Sigmoid colon (tissue), 7 donors: ENCODE data around the gene LAMB3. TPM values are rescaled to one million over a fixed set of nuclear protein-coding genes. Genes with fewer than 3 reads are reported as not detected.

ENCODE experiments used
- DNase-seq: peaks from one replicate; pipeline ENCODE4 v3.0.0-alpha.2; 2019
- H3K27ac ChIP-seq, 4 donors: fragments of 200-600 bp; sonication (generic); one replicate each; pipeline ENCODE4 v1.5.1; 2016 to 2019; ENCODE audit warnings: mild to moderate bottlenecking in 1 of 4
- H3K27me3 ChIP-seq, 3 donors: fragments of 200-600 bp; sonication (generic); one replicate each; pipeline ENCODE4 v1.5.1; 2019; ENCODE audit warnings: mild to moderate bottlenecking in 1 of 3
- H3K36me3 ChIP-seq, 4 donors: fragments of 200-600 bp; sonication (generic); one replicate each; pipeline ENCODE4 v1.5.1; 2016 to 2019
- H3K4me1 ChIP-seq, 4 donors: fragments of 200-600 bp; sonication (generic); one replicate each; pipeline ENCODE4 v1.5.1; 2017 to 2019
- H3K4me3 ChIP-seq, 4 donors: fragments of 200-600 bp; sonication (generic); one replicate each; pipeline ENCODE4 v1.5.1; 2017 to 2019; ENCODE audit warnings: mild to moderate bottlenecking in 2 of 4, moderate library complexity in 1 of 4
- H3K9me3 ChIP-seq, 4 donors: fragments of 200-600 bp in 3 of 4; sonication (generic) in 3 of 4; one replicate each; pipeline versions ENCODE4 v1.5.1 to v1.6.1; 2013 to 2019
- EP300 ChIP-seq, 4 donors: sonication (generic); formaldehyde crosslinking; IDR thresholded peaks; one replicate each; pipeline ENCODE4 v1.6.1; 2017; ENCODE audit warnings: antibody characterized with exemption in 4 of 4
- POLR2A ChIP-seq, 2 donors: fragments of 450-650 bp; IDR thresholded peaks; one replicate each; pipeline ENCODE4 v1.6.1; 2016; ENCODE audit warnings: antibody characterized with exemption in 2 of 2, mild to moderate bottlenecking in 2 of 2, moderate library complexity in 2 of 2
- POLR2AphosphoS5 ChIP-seq, 4 donors: sonication (generic); formaldehyde crosslinking; IDR thresholded peaks; one replicate each; pipeline ENCODE4 v1.6.1; 2017; ENCODE audit warnings: antibody characterized with exemption in 4 of 4
- WGBS, 2 donors: extraction: QIAGEN DNeasy Blood & Tissue Kit; methylation state at CpG; one replicate each; pipeline ENCODE4 v1.1.7; 2013; 5-methylcytosine and 5-hydroxymethylcytosine counted together
- intact Hi-C: fragments of 100-400 bp; cut with DNase I; formaldehyde crosslinking; loops from one replicate; pipeline ENCODE4 v1.15.1; 2023
- polyA plus RNA-seq, 3 donors: library from polyadenylated mRNA; stranded (reverse); fragments of 200-250 nt; gene quantifications; one replicate each; pipeline ENCODE4 v1.2.3, GENCODE V29; 2013
- total RNA-seq, 4 donors: library from RNA; depleted of rRNA; stranded (reverse); fragments of >200 nt; gene quantifications; one replicate each; pipeline ENCODE4 v1.1.0, GENCODE V29; 2016
- TF ChIP-seq, protein P1 (sequence below), 4 experiments: fragments of 450-650 bp in 3 of 4; fragments of 200-600 bp in 1 of 4; IDR thresholded peaks; one replicate each; pipeline ENCODE4 v1.5.1; 2016 to 2019; ENCODE audit warnings: antibody characterized with exemption in 4 of 4, mild to moderate bottlenecking in 3 of 4, moderate library complexity in 2 of 4
- donor health status: healthy with polysubstance abuse.
- donor health status: Bipolar disorder and iron deficiency.
- donor health status: healthy.

Gene LAMB3
- total and polyA plus RNA-seq, 7 donors, result 0.14 to 49.4 (median 9.3) TPM; not detected in 1

DNA sequence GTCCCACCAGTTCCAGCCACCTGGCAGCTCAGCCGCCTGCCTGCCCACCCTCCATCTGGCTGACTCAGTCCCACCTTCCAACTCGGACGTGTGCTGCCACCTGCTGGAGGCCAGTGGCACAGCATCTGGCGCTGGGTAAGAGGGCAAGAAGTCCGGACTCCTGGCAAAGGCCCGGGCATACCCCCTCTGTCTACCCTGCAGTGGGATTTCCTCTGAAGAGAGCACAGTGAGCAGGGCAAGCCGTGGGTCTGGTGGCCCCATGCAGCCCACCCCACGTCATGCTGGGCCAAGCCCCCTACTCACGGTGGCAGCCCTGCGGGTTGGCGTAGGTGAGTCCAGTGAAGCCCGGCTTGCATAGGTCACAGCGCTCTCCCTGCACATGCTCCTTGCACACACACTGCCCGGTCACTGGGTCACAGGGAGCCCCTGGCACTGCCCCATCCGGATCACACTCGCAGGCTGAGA is 24.5 kb downstream of the LAMB3 start:
- H3K4me3 ChIP-seq, result no peak overlapping the region
- H3K27me3 ChIP-seq, result no peaks in the 10 kb centered on the region
- H3K4me1 ChIP-seq, result peaks cover 0 to 9% (median 5%) of the 10 kb centered on the region in 4 donors
- intact Hi-C loops, result loop anchor here (5.0 kb wide), 1 partner anchor 50 kb away; no protein-coding TSS in a partner anchor
- WGBS, 2 donors, result 43 to 46% methylated on average over 16 of the region's 16 CpGs
- H3K36me3 ChIP-seq, result no peaks in the 10 kb centered on the region
- no peaks in the 10 kb centered on the region for H3K9me3 ChIP-seq
- H3K27ac ChIP-seq, result no peak overlapping the region
- no peak for TF ChIP-seq POLR2AphosphoS5 (IDR thresholded peaks at IDR 0.05)
- TF ChIP-seq, protein P1, sequence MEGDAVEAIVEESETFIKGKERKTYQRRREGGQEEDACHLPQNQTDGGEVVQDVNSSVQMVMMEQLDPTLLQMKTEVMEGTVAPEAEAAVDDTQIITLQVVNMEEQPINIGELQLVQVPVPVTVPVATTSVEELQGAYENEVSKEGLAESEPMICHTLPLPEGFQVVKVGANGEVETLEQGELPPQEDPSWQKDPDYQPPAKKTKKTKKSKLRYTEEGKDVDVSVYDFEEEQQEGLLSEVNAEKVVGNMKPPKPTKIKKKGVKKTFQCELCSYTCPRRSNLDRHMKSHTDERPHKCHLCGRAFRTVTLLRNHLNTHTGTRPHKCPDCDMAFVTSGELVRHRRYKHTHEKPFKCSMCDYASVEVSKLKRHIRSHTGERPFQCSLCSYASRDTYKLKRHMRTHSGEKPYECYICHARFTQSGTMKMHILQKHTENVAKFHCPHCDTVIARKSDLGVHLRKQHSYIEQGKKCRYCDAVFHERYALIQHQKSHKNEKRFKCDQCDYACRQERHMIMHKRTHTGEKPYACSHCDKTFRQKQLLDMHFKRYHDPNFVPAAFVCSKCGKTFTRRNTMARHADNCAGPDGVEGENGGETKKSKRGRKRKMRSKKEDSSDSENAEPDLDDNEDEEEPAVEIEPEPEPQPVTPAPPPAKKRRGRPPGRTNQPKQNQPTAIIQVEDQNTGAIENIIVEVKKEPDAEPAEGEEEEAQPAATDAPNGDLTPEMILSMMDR (IDR thresholded peaks at IDR 0.05), result peak; percentile 68 to 91 (median 73)
- peak; percentile 79 for DNase-seq

DNA sequence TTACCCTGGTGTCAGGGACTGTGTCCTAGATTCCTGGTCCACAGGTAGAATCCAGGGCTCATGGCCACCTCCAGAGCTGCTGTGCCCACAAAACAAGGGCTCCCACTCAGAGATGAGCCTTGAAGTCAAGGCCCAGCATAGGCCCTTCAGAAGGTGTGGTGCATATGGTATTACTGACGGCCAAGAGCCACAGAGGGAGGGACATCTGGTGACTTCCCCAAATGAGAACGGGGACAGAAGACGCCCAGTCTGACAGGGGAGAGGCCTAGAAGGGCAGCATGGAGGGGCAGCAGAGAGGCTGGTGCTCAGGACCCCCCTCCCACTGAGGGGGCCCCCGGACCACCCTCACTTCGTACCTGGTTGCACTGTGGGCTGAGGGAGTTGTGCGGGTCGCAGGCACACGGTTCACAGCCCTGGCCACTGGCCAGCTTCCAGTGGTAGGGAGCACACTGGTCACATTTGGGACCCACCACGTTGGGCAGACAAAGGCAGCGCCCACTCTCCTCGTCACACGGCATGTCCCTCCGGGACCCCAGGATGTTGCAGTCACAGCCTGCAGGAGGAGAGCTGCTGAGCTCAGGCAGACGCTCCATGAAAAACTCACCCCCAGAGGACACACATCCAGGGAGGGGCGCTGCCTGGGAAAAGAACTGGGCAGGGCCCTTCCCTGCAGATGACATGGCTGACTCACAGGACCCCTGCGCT is 25.0 kb downstream of the LAMB3 start:
- DNase-seq, result no peak
- H3K9me3 ChIP-seq, result no peaks in the 10 kb centered on the region
- H3K4me3 ChIP-seq, result no peak overlapping the region
- TF ChIP-seq, protein P1 (IDR thresholded peaks at IDR 0.05), result no peak
- TF ChIP-seq POLR2AphosphoS5 (IDR thresholded peaks at IDR 0.05), result no peak
- no peak for TF ChIP-seq POLR2A (IDR thresholded peaks at IDR 0.05)
- no peak for TF ChIP-seq EP300 (IDR thresholded peaks at IDR 0.05)
- no peak overlapping the region for H3K27ac ChIP-seq
- WGBS, 2 donors, result 67 to 76% methylated on average over 16 of the region's 16 CpGs
- intact Hi-C loops, result loop anchor here (5.0 kb wide), 1 partner anchor 50 kb away; no protein-coding TSS in a partner anchor
- H3K27me3 ChIP-seq, result no peaks in the 10 kb centered on the region
- no peaks in the 10 kb centered on the region for H3K36me3 ChIP-seq
- peaks cover 0 to 9% (median 5%) of the 10 kb centered on the region in 4 donors for H3K4me1 ChIP-seq

DNA sequence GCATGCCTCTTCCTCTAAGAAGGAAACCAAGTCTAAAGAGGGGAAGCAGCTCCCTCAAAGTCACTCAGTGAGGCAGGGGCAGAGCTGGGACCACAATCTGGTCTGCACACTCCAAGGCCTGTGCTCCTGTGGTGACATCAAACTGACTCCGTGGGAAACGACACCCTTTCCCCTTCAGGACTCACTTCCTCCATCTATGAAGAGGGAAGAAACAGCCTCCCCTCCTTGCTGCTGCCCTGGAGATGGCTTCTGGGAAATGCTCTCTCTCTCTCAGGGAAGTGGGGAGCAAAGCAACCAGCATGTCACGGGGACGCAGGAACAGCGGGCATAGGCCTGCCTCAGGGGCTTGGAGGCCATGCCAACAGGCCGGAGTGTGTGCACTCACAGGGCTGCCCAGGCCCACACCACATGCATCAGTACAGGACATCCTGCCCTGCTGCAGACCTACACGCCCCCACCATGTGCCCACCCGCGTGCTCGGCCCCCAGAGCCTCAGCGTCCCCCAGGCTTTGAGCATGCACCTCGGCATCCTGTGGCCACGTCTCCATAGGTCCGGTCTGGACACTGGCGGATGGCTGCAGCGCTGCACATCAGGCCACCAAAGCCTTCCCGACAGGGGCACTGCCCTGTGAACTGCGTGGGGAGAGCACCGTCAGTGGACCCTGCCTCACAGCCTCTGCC is 25.7 kb downstream of the LAMB3 start:
- DNase-seq, result no peak
- Histone ChIP-seq H3K9me3 (no peaks in the 10 kb centered on the region), H3K36me3 (no peaks in the 10 kb centered on the region), H3K4me3 (no peak overlapping the region), H3K27ac (no peak overlapping the region), H3K4me1 (peaks cover 0 to 9% (median 5%) of the 10 kb centered on the region in 4 donors), H3K27me3 (no peaks in the 10 kb centered on the region)
- TF ChIP-seq, protein P1 (IDR thresholded peaks at IDR 0.05), result no peak
- no peak for TF ChIP-seq EP300 (IDR thresholded peaks at IDR 0.05)
- 94 to 95% methylated on average over 19 of the region's 19 CpGs for WGBS, 2 donors
- intact Hi-C loops, result loop anchor here (5.0 kb wide), 1 partner anchor 49 kb away; no protein-coding TSS in a partner anchor

DNA sequence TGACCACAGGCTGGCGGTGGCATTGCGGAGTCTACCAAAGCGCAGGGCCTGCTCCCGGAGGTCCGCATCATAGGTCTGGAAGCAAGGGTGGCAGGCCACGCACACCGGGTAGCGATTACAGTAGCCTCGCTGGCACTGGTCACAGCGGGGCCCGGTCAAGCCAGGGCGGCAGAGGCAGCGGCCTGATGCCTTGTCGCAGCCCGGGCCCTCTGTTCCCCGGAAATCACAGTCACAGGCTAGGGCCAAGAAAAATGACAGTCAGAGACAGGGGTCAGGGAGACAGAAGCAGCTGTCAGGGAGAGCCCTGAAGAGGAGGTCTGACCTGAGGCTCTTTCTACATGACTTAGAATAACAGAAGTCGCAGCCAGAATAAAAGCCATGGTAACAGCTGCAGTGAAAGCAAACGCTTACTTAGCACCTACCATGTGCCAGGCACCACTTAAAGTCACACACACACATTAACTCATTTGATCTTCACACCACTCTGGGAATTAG is 26.4 kb downstream of the LAMB3 start:
- intact Hi-C loops, result loop anchor here (5.0 kb wide), 1 partner anchor 49 kb away; no protein-coding TSS in a partner anchor
- Histone ChIP-seq H3K27me3 (no peaks in the 10 kb centered on the region), H3K27ac (no peak overlapping the region), H3K9me3 (no peaks in the 10 kb centered on the region), H3K4me1 (peaks cover 0 to 9% (median 5%) of the 10 kb centered on the region in 4 donors), H3K4me3 (no peak overlapping the region), H3K36me3 (no peaks in the 10 kb centered on the region)
- no peak for DNase-seq
- TF ChIP-seq POLR2A (IDR thresholded peaks at IDR 0.05) (no peak), POLR2AphosphoS5 (IDR thresholded peaks at IDR 0.05) (no peak)
- WGBS, 2 donors, result 90 to 92% methylated on average over 18 of the region's 18 CpGs
